Peyer's patch (tissue), 4 donors: ENCODE data around the gene MANSC1.

ENCODE experiments used
- POLR2A ChIP-seq, 2 donors: fragments of 450-650 bp; IDR thresholded peaks; one replicate each; pipeline ENCODE4 v1.5.1; 2017; ENCODE audit warnings: antibody characterized with exemption in 2 of 2, mild to moderate bottlenecking in 2 of 2, moderate library complexity in 2 of 2
- TF ChIP-seq, protein P1 (sequence below), 6 experiments: fragments of 450-650 bp in 4 of 6; fragments of 200-600 bp in 2 of 6; sonication (generic) in 1 of 6; IDR thresholded peaks; one replicate each; pipeline ENCODE4 v1.5.1; 2017 to 2019; ENCODE audit warnings: antibody characterized with exemption in 6 of 6, mild to moderate bottlenecking in 3 of 6, moderate library complexity in 1 of 6

DNA sequence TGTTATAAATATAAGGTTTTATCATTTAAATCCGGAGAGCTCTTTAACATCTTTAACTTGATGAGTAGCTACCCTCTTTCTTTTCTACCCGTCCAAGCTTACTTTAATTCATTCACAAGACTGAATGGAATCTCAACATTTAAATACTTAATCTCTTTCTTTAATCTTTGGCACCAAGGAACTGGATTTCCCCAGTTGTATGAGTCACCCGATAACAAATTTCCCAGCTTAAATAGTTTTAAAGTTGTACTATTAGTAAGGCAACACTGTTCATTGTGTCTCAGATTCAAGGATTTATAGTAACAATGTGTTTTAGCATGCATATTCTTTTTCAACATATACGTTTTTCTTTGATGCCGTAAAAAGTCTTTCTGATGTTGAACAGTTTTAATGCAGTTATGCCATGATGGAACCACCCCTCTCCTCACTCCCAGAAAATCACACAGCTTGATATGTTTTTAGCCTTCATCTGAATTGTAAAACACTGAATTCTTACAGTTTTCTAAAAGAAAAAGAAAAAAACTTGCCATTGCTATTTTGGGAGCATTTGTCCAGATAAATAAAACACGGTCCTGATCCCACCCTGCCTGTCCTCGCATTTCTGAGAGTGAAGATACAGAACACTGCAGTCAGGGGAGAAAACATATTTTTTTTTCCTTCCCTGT is 67.1 kb downstream of the MANSC1 start:
- TF ChIP-seq, protein P1, sequence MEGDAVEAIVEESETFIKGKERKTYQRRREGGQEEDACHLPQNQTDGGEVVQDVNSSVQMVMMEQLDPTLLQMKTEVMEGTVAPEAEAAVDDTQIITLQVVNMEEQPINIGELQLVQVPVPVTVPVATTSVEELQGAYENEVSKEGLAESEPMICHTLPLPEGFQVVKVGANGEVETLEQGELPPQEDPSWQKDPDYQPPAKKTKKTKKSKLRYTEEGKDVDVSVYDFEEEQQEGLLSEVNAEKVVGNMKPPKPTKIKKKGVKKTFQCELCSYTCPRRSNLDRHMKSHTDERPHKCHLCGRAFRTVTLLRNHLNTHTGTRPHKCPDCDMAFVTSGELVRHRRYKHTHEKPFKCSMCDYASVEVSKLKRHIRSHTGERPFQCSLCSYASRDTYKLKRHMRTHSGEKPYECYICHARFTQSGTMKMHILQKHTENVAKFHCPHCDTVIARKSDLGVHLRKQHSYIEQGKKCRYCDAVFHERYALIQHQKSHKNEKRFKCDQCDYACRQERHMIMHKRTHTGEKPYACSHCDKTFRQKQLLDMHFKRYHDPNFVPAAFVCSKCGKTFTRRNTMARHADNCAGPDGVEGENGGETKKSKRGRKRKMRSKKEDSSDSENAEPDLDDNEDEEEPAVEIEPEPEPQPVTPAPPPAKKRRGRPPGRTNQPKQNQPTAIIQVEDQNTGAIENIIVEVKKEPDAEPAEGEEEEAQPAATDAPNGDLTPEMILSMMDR (IDR thresholded peaks at IDR 0.05): no peak
- TF ChIP-seq POLR2A (IDR thresholded peaks at IDR 0.05): no peak
